GM21825 (cell line): Measurements from ENCODE around the gene TRPV3.
"Not testable (repeated sequence)": the region's sequence is repeated elsewhere in the genome, so short reads cannot be mapped to it uniquely, and the experiment has no call there.

ENCODE experiments used
- ATAC-seq: cut with Tn5 transposase; IDR thresholded peaks from one replicate; pipeline ENCODE4 v1.9.1; 2021; ENCODE audit warnings: mild to moderate bottlenecking, moderate library complexity; ENCODE audit not compliant: unreplicated experiment

TRPV3 gene

DNA sequence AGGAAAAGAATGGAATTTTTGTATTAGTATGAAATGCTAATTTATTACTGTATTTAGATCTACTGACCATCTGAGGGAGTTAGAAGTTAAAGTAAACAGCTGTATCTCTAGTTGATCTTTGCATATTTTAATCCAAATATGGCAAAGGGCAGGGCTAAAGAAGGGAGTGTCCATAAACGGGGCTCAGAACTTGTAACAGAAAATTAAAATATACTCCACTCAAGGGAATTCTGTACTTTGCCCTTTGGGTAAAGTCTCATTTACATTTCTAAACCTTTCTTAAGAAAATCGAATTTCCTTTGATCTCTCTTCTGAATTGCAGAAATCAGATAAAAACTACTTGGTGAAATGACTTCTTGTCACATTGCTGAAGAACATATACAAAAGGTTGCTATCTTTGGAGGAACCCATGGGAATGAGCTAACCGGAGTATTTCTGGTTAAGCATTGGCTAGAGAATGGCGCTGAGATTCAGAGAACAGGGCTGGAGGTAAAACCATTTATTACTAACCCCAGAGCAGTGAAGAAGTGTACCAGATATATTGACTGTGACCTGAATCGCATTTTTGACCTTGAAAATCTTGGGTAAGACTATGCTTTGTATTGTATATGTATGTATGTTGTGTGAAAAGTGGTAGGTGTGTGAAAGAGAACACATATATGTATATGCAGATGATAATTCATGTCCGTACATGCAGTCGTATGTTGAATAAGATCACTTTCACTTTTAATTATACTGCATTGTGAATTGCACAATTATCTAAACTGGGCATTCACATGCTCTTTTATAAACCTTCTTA is 81.6 kb downstream of the TRPV3 start, which contains the start of gene ASPA:
Gene ASPA, plus strand, starts transcription at position 186 of the 799 bp plus-strand sequence. Its CDS starts 163 bp downstream, at position 349.
- no peak for ATAC-seq

DNA sequence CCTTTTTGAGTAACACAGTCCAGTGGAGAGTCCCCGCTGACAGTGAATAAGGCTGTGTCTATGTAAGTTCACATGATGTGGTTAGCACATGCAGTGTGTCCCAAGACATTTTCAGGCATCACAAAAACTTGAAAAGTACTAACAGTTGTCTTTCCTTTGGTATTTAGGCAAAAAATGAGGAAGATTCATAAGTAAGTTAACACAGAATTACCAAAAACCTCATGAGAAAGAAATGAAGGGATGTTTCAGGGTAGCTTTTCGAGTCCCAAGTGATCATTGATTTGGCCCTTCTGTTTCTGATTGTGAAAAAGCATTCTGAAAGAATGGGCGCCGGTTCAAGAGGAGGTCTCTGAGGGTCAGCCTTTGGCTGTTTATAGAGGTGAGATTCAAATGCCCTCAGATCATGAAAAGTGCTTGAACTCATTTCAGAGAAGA is 82.3 kb downstream of the TRPV3 start:
- no peak for ATAC-seq

DNA sequence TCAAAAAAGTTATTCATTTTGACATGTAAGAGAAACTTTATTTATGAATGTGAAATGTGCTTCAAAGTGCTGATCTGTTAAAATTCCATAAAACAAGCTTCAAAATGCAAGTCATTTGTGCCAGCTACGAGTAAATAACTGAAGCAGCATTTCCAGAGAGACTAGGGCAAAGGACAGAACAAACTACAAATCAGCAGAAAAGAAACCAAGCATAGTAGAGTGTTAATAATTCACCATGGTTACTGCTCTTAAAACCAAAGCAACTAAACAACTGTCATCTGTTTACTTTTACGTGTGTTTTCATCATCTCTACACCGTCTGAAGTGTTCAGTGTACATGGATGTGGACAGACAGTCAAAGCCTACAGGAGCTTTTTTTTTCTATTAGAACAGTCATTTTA is 83.4 kb downstream of the TRPV3 start:
- no peak for ATAC-seq

DNA sequence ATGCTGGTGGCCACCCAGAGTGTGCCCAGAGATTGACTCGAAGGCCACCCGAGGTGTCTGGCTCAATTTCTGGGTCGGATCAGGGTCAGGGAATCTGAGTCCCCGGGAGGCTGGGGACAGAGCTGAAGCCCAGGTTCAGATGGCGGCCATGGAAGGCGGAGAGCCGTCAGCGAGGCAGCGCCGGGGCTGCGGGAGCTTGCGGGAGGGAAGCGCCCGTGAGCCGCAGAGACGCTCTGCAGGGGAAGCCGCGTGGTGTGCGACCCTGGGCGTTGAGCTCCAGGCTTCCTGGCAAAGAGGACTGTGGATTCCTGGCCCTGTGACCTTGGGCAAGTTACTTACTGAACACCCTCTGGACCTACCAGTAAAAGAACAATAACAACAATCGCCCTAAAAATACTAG is 85.5 kb downstream of the TRPV3 start:
- ATAC-seq, result no peak

DNA sequence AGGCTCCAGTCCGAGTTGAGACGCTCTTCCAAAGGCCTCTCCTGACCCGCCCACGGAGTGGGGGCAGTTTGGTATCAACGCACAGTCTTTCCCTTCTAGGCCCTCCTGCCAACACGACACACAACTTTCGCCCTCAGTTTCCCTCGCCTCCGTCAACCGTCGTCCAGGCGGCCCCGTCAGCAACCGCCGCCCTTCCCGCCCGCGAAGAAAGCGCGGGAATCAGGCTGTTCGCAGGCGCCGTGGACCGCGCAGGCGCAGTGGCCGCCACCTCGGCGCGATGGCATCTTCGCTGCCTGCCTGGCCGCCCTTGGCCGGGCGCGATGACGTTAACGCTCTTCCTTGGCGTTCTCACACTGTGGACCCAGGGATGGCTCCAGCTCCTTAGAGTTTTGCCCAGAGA is 86.0 kb downstream of the TRPV3 start, which contains the start of gene SPATA22:
Gene SPATA22, minus strand, starts transcription at position 221 of the 400 bp plus-strand sequence. CDS start 2,494 bp downstream, outside the sequence.
- ATAC-seq, result no peak

DNA sequence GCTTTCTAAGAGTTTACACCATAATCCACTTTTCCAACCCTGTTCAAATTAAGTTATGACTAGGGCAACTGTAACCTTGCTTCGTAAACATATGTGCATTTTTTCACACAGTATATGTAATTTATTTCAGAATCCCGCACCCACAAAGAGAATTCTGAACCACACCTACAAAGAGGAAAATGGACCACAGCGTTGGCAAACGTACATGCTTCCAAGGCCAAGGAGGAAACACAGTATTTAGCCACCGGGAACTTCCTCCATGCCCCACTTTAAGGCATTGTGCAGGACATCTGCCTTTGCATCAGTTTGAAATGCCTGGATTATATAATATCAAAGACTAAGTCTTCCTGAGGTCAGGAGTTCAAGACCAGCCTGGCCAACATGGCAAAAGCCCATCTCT is 88.1 kb downstream of the TRPV3 start:
- ATAC-seq, result no peak

DNA sequence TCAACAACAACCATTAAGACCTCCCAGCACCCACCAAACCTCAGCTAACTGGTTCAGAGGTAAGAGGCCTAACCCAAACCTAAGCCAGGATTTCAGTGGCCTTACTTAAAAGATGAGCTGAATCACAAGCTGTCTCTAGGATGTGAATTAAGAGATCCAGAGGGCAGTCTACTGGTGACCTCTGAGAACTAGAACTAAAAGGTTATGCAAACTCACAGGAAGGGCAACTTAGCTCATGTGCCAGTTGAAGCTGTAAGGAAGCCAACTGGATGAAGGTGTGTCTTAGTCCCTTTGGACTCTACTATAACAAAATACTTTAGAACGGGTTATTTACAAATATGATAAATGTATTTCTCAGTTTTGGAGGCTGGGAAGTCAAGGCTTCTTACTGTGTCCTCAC is 91.3 kb downstream of the TRPV3 start:
- ATAC-seq, result not testable (repeated sequence)
